HG03442 (cell line): ENCODE data around the gene ANKRD52.

ENCODE experiments used
- ATAC-seq: cut with Tn5 transposase; IDR thresholded peaks from one replicate; pipeline ENCODE4 v1.9.1; 2021; ENCODE audit warnings: mild to moderate bottlenecking, moderate library complexity; ENCODE audit not compliant: unreplicated experiment

Gene ANKRD52

DNA sequence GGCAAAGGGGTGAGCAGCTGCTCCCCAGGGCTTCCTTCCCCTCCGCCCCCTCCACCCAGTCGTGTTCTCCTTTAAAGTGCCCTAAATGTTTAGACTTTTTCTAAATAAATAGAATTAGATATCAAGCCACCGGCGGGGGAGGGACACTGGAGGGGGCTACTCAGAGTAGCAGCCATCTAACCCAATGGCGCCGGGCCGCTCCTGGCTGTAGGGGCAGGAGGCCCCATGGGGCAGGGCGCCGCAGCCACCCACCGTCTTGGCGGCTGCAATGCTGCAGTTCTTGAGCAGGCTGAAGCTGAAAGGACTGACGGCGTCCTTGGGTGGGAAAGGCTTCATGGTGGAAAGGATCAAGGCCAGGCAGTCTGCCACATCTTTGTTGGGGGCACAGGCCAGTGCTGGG lies 15.2 kb downstream of the ANKRD52 start:
- ATAC-seq: no peak

DNA sequence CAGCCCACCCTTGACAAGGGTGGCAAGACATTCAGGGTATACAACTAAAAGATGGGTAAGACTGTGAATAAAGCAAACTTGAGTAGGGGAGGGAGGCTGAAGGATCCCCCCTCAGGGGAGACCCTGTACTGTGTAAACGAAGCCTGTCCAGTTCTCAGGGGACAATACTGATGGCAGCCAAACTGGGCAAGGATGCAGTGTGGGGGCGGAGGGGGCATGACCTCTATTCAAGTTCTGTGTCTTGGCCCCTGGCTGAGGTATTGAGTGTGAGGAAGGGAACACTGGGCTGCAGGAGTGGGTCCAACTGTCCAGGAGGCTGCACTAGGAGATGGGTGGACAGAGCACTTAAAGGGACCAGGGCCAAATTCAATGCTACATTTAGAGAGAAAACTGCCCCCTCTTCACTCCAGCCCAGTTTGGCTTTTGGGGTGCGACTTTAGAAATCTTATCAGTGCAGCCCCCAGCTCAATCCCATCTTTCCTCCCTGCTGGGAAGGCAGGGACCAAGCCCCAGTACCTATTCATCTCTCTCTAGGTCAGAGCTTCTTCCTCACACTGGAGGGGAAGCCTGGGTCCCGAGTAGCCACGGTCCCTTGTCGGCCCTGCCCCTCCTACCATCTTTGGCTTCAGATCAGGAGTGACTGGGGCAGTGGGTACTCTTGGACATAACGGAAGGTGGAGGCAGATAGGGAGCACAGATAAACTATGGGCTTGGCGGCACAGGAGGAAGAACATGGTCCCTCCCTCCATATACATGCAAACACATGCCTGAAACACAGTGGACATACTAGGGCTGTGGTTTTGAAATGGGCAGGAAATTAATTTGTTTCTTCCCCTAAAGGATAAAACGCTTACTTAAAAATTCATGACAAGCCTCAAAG lies 16.5 kb downstream of the ANKRD52 start:
- ATAC-seq: no peak

DNA sequence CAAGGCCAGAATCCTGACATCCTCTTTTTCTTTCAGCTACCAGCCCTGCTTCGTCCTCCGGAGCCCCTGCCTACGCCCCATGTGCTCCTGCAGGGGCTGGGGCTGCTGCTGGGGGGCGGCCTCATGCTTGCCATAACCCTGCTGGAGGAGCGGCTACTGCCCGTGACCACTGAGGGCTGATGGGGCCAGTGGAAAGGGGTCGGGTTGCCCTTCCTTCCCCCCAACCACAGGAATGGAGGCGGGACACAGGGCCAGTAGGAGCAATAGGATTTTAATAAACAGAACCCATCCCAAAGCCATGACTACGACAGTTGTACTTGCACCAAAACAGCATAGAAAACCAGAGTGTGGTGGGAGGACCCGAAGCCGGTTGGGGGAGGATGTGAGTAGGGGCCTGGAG lies 20.6 kb downstream of the ANKRD52 start:
- no peak for ATAC-seq

DNA sequence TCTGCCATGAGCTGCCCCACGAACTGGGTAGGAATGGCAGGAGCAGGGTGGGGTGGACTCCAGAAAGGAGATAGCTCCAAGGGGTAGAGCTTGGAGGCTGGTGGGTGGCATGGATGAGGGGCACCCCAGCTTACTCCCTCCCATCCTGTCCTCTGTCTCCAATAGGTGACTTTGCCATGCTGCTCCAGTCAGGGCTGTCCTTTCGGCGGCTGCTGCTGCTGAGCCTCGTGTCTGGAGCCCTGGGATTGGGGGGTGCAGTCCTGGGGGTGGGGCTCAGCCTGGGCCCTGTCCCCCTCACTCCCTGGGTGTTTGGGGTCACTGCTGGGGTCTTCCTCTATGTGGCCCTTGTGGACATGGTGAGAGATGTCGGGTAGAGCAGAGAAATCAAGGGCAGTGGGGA lies 21.2 kb downstream of the ANKRD52 start:
- no peak for ATAC-seq

DNA sequence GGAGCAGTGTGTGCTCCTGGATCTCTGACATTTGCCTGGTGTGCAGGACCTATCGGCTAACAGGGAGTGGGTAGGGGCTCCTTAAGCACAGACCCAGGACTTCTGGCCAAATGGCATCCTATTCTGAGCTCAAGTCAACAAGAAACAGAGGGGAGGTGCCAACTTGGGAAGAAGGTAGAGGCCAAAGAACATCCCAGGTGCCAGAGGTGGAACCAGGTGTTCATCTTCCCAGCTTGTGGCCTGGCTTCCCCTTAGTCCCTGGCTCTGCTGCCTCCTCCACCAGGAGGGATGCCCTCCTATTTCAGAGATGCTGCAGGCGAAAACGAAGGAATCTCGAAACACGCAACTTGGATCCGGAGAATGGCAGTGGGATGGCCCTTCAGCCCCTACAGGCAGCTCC lies 22.1 kb downstream of the ANKRD52 start:
- ATAC-seq: no peak

DNA sequence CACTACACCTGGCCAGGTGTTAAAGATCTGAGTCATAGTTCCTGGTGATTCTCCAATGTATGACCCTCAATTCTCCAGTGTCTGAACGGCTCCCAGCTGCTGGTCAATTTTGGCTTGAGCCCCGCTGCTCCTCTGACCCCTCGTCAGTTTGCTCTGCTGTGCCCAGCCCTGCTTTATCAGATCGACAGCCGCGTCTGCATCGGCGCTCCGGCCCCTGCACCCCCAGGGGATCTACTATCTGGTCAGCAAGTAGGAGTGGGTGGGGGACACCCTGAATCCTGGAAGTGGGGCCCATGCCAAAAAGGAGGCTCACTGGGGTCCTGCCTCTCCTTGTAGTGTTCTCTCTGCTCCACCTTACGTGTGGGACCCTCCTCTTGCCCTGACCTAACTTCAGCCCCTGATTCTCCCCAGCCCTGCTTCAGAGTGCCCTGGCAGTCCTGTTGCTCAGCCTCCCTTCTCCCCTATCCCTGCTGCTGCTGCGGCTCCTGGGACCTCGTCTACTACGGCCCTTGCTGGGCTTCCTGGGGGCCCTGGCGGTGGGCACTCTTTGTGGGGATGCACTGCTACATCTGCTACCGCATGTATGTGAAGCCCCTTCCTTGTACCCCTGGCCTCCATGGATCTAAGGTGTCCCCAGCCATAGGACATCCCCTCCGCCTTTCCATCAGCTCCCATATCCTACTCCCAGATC lies 23.3 kb downstream of the ANKRD52 start:
- no peak for ATAC-seq

DNA sequence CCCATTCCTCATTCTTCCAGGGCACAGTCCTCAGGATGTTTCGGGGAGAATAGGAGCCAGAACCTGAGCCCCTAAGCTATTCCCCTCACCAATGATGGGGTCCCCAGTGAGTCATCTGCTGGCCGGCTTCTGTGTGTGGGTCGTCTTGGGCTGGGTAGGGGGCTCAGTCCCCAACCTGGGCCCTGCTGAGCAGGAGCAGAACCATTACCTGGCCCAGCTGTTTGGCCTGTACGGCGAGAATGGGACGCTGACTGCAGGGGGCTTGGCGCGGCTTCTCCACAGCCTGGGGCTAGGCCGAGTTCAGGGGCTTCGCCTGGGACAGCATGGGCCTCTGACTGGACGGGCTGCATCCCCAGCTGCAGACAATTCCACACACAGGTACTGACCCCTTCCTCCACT lies 27.0 kb downstream of the ANKRD52 start:
- no peak for ATAC-seq

DNA sequence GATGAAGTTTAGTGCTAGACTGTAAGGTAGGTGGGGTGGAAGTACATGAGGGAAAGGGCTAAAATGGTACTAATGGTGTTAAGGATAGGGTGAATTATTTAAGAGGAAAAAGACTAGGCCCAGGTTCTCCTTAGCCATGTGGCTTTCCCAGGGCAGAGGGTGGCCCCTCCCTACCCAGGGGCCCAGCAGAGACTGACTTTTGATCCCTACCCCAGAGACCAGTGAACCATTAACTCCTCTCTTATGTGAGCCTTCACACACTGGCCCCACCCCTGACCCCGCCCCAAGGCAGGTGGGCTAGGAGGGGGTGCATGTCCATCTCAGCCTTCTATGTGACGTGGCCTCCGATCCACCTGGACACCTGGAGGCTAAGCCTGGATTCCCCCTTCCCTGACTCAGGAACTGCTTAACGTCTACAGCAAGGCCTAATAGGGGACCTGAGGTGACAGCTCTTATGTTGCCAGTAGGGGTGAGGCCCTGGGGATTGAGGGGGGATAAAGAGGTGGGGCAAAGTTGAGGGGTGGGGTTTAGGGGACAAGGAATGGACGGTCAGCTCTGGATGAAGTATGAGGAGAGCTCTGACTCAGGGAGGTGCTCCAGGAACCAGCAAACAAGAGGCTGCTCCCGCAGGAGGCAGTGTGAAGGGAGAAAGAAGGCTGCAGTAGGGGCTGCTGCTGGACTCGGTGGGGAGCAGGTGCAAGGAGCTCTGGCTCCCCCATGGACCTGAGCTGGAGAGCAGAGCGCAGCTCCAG lies 27.6 kb downstream of the ANKRD52 start:
- ATAC-seq: no peak

DNA sequence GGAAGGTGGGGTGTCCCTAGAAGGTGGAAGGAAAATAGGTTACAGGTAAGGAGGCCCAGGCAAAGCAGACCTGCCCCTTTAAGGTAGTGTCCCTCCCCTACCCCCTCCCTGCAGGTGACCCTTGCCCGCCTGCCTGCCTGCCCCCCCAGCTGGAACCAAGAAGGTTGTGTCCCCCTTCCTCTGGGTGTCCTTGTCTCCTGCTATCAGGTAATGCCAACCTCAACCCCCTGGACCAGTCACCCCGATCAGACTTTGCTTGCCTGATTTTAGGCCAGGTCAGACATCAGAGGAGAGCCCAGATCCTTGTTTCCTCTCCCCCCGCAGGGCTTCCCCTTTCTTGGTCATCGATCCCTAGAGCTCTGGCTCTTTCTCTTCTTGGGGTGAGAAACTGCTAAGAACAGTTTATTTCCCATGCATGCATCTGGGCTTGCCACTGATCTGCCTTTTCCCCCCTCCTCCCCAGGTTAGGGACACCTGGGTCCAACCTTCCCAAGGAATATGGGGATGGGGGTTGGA lies 28.2 kb downstream of the ANKRD52 start, which contains the start of gene SLC39A5:
TSS of gene SLC39A5 (plus strand) at position 136 of the 516 bp plus-strand sequence. CDS start 1,224 bp downstream, outside the sequence.
- ATAC-seq: no peak

DNA sequence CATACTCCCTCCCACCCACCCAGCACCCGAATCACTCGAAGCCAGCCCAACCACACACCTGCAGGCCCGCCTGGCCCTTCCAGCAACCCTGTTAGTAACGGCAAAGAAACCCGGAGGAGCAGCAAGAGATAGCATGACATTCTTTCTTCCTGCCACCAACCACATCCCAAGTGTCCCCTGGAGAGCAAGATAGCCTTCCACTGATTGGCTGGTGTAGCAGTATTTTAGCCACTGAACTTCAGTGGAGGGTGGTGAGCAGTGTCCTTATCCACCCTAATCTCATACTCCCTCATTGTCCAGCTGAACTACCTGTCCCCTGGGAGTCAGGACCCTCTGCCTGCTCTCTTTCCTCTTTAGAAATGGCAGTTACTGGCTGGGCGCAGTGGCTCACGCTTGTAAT lies 29.1 kb downstream of the ANKRD52 start:
- ATAC-seq: no peak

DNA sequence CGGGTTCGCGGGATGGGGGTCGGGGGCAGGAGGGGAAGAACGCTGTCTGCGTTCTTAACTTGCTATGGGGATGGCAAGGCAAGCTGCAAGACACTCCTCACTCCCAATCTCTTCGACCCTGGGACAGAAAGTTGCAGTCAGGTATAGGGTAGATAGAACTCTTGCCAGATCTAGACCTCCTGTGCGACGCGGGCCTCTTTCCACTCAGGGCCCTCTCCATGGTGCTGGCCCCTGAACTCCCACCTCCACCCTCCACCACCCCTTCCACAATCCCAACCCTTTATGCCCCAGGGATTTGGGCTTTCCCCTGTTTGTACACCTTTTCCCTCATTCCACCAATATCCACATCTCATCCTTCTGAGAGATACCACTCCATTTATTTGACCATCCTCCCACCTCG lies 33.2 kb downstream of the ANKRD52 start:
- no peak for ATAC-seq

DNA sequence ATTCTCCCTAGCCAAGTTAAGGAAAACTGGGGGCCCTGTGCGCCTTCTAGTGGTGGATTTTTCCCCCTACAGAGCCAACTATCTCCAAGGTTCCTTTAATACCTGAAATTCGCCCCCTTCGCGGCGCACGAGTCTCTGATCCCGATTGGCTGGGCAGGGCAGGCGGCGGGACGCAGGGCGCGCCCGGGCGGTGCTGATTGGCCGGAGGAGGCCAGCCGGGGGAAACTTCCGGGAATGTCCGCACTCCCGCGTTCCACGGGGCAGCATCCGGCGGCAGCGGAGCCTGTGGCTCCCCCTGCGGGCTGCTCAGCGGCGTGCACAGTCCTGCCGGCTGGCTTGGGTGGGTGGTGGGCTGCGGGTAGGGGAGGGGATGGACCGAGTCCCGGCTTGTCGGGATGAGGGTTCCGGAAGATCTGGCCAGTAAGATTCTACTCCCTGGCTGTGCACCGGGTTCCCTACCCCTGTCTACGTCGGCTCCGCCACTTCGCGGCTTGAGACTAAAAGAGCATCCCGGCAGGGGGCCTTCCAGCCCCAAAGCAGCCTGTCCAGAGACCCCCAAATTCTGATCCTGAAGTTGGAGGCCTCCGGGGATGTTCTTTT lies 34.0 kb downstream of the ANKRD52 start, which contains the start of gene NABP2:
TSS of gene NABP2 (plus strand) at position 241 of the 600 bp plus-strand sequence. CDS start 515 bp downstream, outside the sequence.
- peak; percentile 70 for ATAC-seq

DNA sequence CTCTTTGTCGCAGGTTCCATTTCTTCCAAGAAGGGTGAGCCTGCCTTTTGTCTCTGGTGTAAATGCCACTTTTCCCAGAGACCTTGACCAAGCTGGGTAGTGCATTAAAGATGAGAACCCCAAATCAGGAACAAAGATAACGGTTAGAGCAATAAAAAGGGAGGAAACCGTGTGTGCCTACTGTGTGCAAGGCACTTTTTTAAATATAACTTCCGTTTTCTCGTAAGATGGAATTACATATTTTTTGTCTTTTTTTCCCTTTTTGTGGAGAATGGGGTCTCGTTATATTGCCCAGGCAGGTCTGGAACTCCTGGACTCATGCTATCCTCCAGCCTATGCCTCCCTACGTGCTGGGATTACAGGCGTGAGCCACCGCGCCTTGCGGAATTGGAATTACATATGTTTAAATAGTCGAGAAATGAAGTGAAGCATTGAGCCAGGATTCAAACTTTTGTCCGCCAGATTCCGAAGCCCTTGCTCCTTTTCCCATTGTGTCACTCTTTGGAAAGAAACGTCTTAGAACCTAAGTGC lies 34.5 kb downstream of the ANKRD52 start:
- no peak for ATAC-seq

DNA sequence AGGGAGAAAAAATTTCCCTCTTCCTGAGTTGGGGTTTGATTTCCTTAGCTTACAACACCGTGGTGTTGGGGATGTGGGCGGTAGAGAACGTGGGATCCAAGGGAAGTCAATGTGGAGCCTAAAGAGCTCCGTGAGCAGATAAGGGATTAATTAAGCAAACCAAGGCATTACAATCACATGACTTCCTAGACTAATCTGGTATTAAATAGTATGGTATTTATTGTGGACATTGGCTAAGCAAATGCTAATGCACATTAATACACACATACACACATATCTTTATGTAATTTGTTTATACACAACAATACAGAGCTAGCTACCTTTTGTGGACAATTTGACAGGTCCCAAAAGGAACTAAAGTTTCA lies 35.7 kb downstream of the ANKRD52 start:
- no peak for ATAC-seq

DNA sequence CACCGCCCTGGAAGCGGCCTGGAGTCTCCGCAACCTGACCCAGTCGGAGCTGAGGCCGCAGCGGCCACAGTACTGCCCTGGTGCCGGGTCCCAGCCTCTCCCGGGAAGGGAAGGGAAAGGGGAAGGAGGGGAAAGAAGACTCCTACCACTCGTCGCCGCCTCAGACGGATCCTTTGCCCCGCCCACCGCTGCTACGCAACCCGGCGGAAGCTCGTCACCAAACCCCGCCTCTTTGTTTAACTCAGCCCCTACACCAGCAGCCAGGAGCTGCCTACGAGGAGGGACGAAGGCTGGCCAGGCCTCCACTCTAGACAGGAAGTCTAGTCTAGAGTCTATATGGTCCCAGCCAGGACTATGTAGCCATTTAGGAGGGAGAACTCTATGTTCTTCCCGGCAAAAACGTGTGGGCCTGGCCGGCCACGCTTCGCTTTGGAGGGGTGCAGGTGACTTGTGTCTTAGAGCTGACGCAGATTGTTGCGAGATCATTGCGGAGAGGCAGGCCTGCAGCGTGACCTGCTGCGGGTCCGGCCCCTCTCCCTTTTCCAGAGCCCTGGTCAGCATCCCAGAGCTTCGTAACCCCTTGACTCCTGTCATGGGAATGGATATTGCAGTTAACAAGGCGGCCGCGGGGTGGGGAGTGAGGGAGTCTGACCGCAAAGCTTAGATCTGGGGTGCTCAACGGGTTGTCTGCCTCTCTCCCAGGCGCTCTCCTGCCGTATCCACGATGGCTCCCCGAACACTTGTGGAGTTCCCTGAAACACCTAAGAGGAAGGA lies 36.2 kb downstream of the ANKRD52 start, which contains the start of gene RNF41:
TSS of gene RNF41 (minus strand) at position 166 of the 774 bp plus-strand sequence. CDS start 7,875 bp downstream, outside the sequence.
- peak; percentile 71 for ATAC-seq

DNA sequence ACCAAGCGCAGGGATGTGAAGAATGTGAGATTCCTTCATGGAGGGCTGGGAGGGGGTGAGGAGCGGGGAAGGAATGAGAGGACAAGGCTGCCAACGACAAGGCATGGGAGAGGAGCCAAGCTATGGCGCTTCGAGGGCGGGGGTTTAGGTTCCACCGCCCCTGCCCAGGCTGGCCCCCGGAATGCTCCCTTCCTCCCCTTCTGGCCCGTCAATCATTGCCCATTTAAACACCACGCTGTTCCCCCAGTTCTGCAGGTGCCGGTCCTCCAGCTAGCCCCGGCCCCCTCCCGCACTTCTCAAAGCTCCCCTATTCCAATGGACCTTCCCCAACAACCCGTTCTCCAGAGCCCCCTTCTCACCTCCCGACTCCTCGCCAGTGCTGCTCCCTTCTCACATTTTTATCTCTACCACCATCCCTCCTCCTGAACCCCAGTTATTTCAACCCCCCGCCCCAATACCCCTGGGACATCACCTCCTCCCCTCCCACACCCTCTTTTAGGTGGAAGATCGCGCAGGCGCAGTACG lies 36.9 kb downstream of the ANKRD52 start:
- ATAC-seq: peak; percentile 18

DNA sequence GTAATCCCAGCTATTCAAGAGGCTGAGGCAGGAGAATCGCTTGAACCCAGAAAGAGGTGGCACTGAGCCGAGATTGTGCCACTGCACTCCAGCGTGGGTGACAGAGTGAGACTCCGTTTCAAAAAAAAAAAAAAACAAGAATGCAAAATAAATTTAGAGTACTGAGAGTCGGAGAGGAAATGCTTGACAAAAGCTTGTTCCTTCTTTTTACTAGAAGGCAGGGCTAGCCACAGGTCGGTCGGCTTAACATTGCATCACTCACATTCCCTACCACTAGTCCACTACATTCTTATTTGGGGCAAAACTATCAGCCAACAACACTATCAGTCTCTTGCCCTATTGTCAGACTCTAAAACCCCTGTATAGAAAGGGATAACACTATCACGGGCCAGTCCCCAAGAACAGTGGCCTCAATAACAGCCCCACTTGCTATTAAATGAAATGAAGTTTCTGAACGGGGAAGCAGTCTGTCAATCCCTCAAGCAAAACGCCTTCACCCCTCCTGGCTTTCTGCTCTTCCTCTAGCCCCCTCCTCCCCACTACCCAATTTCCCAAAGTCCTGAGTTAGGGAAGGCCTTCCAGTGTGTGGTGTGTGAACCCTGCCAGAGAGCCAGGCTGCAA lies 37.5 kb downstream of the ANKRD52 start:
- no peak for ATAC-seq

DNA sequence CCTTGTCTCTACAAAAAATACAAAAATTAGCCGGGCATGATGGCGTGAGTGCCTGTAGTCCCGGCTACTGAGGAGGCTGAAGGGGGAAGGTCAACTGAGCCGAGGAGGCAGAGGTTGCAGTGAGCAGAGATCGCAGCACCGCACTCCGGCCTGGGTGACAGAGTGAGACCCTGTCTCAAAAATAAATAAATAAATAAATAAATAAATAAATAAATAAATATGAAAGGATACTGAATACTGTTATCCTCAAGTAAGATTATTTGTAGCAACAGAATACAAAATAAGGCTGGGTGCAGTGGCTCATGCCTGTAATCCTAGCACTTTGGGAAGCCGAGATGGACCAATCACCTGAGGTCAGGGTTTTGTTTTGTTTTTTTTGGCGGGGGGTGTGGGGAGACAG lies 38.3 kb downstream of the ANKRD52 start:
- ATAC-seq: no peak

DNA sequence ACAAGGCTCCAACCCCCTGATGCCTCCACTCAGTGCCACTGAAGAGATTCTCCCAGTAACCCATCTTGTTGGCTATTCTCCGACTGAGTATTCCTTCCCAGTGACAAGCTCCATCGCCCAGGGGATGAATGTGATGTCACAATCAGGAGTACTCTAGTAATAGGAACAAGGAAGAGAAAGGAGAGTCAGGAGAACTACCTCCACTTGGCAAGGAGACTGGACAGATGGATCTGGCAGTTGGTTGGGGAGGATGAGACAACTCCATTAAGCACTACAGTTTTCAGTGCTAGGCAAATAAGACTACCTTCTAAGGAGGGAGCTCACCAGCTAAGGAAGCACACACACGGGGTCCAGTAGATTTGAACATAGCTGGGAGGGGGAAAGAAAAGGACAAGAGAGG lies 41.7 kb downstream of the ANKRD52 start:
- ATAC-seq: no peak
